GM19397 (cell line): Measurements from ENCODE around the gene RAB44.

Experiments used
- ATAC-seq: cut with Tn5 transposase; IDR thresholded peaks from one replicate; pipeline ENCODE4 v1.9.1; 2021; ENCODE audit warnings: mild to moderate bottlenecking, moderate library complexity; ENCODE audit not compliant: unreplicated experiment

Gene RAB44

GRCh38 chr6:36766399-36766945 is 68.8 kb downstream of the RAB44 start:
- ATAC-seq = no peak

DNA sequence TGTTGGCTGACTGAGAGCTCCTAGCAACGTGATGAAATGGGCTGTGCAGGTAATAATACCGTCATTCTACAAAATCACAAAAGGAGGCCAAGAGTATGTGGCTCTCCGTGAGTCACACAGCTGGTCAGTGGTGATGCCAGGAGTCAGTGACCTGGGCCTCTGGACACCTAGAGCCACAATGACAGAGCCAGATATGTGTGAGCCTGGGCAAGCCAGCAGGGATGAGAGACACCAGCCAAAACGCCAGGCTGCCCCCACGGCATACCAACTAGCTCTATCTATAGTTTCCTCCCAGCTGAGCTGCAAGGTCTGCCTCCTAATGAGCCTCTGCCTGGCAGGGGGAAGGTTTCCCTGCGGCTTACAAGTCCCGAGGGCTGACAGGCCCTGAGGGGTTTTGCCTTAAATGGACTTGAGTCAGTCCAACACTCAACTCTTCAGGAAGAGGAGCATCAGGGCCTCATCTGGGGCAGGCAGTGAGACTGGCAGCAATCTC is 71.6 kb downstream of the RAB44 start:
- no peak for ATAC-seq

DNA sequence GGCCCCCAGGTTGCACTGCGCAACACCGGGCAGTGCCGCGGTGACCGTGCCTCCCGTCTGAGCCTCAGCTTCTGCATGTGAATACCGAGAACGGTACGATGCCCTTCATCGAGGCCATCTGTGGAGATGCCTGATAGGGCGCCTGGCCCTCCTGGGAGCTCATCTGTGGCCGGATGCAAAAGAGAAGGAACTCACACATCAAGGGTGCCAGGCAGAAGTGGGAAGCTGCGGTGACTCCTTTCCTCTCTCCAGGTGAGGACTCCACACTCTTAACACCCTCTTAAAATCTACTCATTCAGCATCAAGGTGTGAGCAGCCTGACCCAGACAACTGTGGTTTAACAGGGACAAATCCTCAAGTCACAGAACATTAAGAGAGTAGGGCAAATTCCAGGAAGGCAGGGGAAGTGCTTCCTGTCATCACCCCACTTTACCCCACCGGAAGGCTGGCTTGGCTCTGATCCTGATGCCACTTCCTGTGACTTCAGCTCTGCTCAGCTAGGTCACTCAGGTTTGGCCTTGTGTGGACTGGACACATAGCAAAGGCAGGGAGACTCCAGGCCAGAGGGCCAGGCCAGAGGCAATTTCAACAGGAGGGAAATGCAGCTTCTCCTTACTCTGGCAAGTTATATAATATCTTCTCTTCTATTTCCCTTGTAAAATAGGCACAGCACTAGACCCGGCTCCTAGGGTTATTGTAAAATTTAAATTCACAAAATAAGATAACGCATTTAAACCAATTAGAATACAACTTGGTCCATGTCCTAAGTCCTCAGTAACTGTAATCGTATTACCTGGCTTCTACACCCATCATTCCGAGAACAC is 72.3 kb downstream of the RAB44 start:
- no peak for ATAC-seq

GRCh38 chr6:36771145-36771544 is 73.5 kb downstream of the RAB44 start:
- ATAC-seq = no peak

- no peak for ATAC-seq
Measured at GRCh38 chr6:36772397-36772796, 74.8 kb downstream of the RAB44 start.

- ATAC-seq = no peak
Measured at GRCh38 chr6:36774331-36774730, 76.7 kb downstream of the RAB44 start.

- no peak for ATAC-seq
Measured at GRCh38 chr6:36776167-36776566, 78.5 kb downstream of the RAB44 start.

DNA sequence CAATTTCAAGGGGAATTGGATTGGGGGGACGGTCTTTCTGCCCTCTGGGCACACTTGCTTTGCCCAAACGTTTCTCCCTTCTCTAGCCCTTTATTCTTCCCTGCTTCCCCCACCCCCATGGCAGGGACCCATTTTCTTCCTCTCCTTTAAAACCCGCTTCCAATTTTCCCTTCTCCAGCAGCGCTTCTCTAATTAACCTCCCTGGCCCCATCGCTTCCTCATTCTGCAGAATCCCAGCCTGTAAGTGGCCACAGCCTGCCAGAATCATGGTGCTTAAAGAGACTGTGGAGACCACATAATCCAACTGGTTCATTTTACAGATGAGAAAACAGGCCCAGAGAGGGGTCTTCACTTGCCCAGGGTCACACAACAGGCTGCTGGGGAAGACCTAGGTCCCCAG is 80.2 kb downstream of the RAB44 start:
- no peak for ATAC-seq

GRCh38 chr6:36779227-36779626 is 81.6 kb downstream of the RAB44 start:
- ATAC-seq = no peak

- no peak for ATAC-seq
Measured at GRCh38 chr6:36780442-36781177, 83.0 kb downstream of the RAB44 start.

- no peak for ATAC-seq
Measured at GRCh38 chr6:36781669-36782068, 84.0 kb downstream of the RAB44 start.
